Fibroblast of villous mesenchyme (primary cell): ENCODE data around the gene PTPN7. TPM values are rescaled to one million over a fixed set of nuclear protein-coding genes. Genes with fewer than 3 reads are reported as not detected.
A peak's percentile ranks its signal among the peaks of the same experiment; 100 is the strongest.

ENCODE experiments used
- DNase-seq: peaks from one replicate; pipeline ENCODE4 v3.0.0-alpha.2; 2010; ENCODE audit warnings: low read depth
- H3K4me3 ChIP-seq: 2 replicates; pipeline ENCODE4 v1.5.1; 2011; ENCODE audit warnings: low read depth, mild to moderate bottlenecking, low read length
- total RNA-seq: library from RNA; depleted of rRNA; stranded (reverse); fragments of >200 nt; gene quantifications from 2 replicates; pipeline ENCODE4 v1.2.3, GENCODE V29; 2012
- TF ChIP-seq, protein P1 (sequence below): IDR thresholded peaks from 2 replicates; pipeline ENCODE4 v1.5.1; 2012; ENCODE audit warnings: low read depth, mild to moderate bottlenecking, low read length; ENCODE audit not compliant: insufficient read depth

Gene PTPN7
- total RNA-seq, 1 donor, result not detected

DNA sequence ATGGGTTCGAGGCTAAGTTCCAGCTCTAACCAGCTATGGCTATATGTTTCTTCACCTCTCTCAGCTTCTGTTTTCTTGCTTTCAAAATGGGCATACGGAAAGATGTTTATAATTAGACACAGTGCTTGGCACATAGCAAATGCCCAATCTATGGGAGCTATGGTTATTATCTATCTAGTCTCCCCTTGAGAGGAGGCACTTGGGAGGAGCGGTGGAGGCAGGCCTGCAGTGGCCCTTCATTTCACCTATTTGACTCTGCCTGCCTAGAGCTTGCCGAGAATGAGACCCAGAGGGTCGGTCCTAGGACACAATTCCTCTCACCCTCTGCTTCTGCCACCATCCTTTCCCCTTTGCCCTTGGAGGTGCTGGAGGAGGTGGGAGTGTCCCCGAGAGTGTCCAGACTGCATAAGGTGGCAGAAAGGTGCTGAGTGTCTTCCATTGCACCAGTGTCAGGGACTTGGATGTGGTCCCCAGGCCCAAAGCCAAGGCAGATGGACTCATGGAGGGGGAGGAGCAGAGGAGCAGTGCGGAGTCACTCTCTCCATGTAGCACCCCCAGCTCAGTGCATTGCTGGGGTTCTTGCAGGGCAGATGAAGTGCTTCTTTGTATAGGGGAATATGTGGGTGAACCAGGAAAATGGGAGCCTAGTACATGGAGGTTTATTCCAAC, 42.2 kb upstream of the PTPN7 start:
- no peak overlapping the region for H3K4me3 ChIP-seq
- TF ChIP-seq, protein P1, sequence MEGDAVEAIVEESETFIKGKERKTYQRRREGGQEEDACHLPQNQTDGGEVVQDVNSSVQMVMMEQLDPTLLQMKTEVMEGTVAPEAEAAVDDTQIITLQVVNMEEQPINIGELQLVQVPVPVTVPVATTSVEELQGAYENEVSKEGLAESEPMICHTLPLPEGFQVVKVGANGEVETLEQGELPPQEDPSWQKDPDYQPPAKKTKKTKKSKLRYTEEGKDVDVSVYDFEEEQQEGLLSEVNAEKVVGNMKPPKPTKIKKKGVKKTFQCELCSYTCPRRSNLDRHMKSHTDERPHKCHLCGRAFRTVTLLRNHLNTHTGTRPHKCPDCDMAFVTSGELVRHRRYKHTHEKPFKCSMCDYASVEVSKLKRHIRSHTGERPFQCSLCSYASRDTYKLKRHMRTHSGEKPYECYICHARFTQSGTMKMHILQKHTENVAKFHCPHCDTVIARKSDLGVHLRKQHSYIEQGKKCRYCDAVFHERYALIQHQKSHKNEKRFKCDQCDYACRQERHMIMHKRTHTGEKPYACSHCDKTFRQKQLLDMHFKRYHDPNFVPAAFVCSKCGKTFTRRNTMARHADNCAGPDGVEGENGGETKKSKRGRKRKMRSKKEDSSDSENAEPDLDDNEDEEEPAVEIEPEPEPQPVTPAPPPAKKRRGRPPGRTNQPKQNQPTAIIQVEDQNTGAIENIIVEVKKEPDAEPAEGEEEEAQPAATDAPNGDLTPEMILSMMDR, result no peak
- no peak for DNase-seq

GRCh38 chr1:202201971-202202370, 41.6 kb upstream of the PTPN7 start:
- DNase-seq, result no peak
- H3K4me3 ChIP-seq, result no peak overlapping the region
- TF ChIP-seq, protein P1, result no peak

DNA sequence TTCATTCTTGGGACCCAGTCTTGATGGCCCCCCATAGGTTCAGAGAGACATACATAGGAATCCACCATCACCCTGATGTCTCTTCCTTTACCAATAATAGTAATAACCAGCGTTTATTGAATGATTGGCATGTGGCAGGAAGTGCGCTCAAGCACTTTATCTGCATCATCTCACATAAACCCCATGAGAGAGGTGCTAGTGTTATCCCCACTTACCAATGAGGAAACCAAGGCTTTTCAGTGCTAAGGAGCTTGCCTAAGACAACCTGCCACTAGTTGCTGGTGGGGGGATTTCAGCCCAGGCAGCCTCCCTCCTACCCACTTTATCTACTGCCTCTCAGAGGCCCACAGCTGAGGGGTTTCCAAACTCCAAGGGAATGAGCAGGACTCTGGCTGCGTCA, 40.9 kb upstream of the PTPN7 start:
- DNase-seq, result no peak
- no peak overlapping the region for H3K4me3 ChIP-seq
- TF ChIP-seq, protein P1, result no peak

GRCh38 chr1:202200669-202201068, 40.3 kb upstream of the PTPN7 start:
- TF ChIP-seq, protein P1, result no peak
- H3K4me3 ChIP-seq, result no peak overlapping the region
- no peak for DNase-seq

DNA sequence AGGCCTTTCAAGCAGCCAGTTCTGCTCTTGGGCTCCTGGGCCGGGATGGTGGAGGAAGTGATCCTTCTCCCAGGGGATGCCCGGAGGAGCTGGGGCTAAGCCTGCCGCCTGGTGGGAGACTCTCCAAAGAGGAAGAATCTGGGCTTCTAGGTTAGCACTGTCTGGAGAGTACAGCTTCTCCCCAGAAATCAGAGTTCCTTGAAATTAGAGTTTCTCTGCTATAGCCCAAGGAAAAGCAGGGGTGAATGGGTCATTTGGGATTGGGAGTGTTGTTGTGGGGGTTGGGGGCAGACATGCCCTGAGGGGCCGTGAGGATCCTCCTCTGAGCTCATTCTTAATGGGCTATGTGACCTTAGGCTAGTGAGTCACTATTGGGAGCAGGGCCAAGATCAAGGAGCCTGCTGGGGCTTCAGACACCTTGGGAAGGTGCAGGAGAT, 39.7 kb upstream of the PTPN7 start:
- no peak overlapping the region for H3K4me3 ChIP-seq
- TF ChIP-seq, protein P1, result no peak
- peak; percentile 23 for DNase-seq

GRCh38 chr1:202199040-202199889, 38.9 kb upstream of the PTPN7 start:
- TF ChIP-seq, protein P1, result no peak
- H3K4me3 ChIP-seq, result no peak overlapping the region
- DNase-seq, result no peak
